HepG2 (cell line): ENCODE data around the gene NPHP1. TPM values are rescaled to one million over a fixed set of nuclear protein-coding genes. Genes with fewer than 3 reads are reported as not detected.

ENCODE experiments used
- AFF4 ChIP-seq: sonication (generic); formaldehyde crosslinking; IDR thresholded peaks from 2 replicates; pipeline ENCODE4 v1.4.0; 2020; ENCODE audit warnings: missing genetic modification reagents
- BCL6 ChIP-seq: IDR thresholded peaks from 2 replicates; pipeline ENCODE4 v1.6.1; 2016; ENCODE audit warnings: missing genetic modification reagents, missing compliant biosample characterization
- EP300 ChIP-seq, 3 experiments: sonication (generic) in 1 of 3; formaldehyde crosslinking in 1 of 3; IDR thresholded peaks; 2 replicates each; pipeline versions ENCODE4 v1.5.1 to v1.6.1; 2011 to 2020; ENCODE audit warnings: low read depth in 2 of 3, low read length in 2 of 3, borderline replicate concordance in 1 of 3, improper control_type of control experiment in 1 of 3, mild to moderate bottlenecking in 1 of 3, missing genetic modification reagents in 1 of 3, moderate library complexity in 1 of 3
- GABPB1 ChIP-seq: IDR thresholded peaks from 2 replicates; pipeline ENCODE4 v1.6.1; 2016; ENCODE audit warnings: mild to moderate bottlenecking, missing genetic modification reagents, moderate library complexity, missing compliant biosample characterization
- KAT8 ChIP-seq: IDR thresholded peaks from 2 replicates; pipeline ENCODE4 v1.6.1; 2016; ENCODE audit warnings: missing genetic modification reagents, missing compliant biosample characterization
- NBN ChIP-seq: fragments of 450-650 bp; conservative IDR thresholded peaks from 2 replicates; pipeline ENCODE4 v1.6.1; 2017
- NFIC ChIP-seq: IDR thresholded peaks from 2 replicates; pipeline ENCODE4 v1.6.1; 2012; ENCODE audit warnings: mild to moderate bottlenecking, low read length, inconsistent platforms
- NR1H2 ChIP-seq: sonication (generic); formaldehyde crosslinking; IDR thresholded peaks from 2 replicates; pipeline ENCODE4 v1.8.1; 2022; ENCODE audit warnings: low read depth, missing genetic modification reagents, borderline replicate concordance
- SAFB2 ChIP-seq: sonication (generic); formaldehyde crosslinking; IDR thresholded peaks from 2 replicates; pipeline ENCODE4 v1.5.1; 2020; ENCODE audit warnings: missing genetic modification reagents, low read depth, mild to moderate bottlenecking, borderline replicate concordance
- SRY ChIP-seq: sonication (generic); formaldehyde crosslinking; IDR thresholded peaks from 2 replicates; pipeline ENCODE4 v1.8.0; 2022; ENCODE audit warnings: mild to moderate bottlenecking, missing genetic modification reagents
- TAF15 ChIP-seq: fragments of 200-400 bp; formaldehyde crosslinking; IDR thresholded peaks from one replicate; pipeline ENCODE4 v1.6.1; 2018; ENCODE audit warnings: mild to moderate bottlenecking, low read depth, low read length; ENCODE audit not compliant: poor library complexity, severe bottlenecking
- THRA ChIP-seq: sonication (generic); formaldehyde crosslinking; IDR thresholded peaks from 2 replicates; pipeline ENCODE4 v1.4.0; 2020; ENCODE audit warnings: missing genetic modification reagents, borderline replicate concordance
- ZBTB34 ChIP-seq: sonication (generic); formaldehyde crosslinking; IDR thresholded peaks from 2 replicates; pipeline ENCODE4 v1.8.0; 2022; ENCODE audit warnings: mild to moderate bottlenecking, missing genetic modification reagents
- ZMYM4 ChIP-seq: sonication (generic); formaldehyde crosslinking; IDR thresholded peaks from 2 replicates; pipeline ENCODE4 v1.8.1; 2023; ENCODE audit warnings: mild to moderate bottlenecking, missing genetic modification reagents
- ZNF326 ChIP-seq: sonication (generic); formaldehyde crosslinking; IDR thresholded peaks from 2 replicates; pipeline ENCODE4 v1.4.0; 2020; ENCODE audit warnings: missing genetic modification reagents, borderline replicate concordance
- ZNF329 ChIP-seq: sonication (generic); formaldehyde crosslinking; IDR thresholded peaks from 2 replicates; pipeline ENCODE4 v1.9.0; 2021; ENCODE audit warnings: low read depth, mild to moderate bottlenecking, missing genetic modification reagents
- ZNF446 ChIP-seq: sonication (generic); formaldehyde crosslinking; IDR thresholded peaks from 2 replicates; pipeline ENCODE4 v1.5.0; 2020; ENCODE audit warnings: mild to moderate bottlenecking, missing genetic modification reagents
- ZNF513 ChIP-seq: sonication (generic); formaldehyde crosslinking; conservative IDR thresholded peaks from 2 replicates; pipeline ENCODE4 v1.5.0; 2020; ENCODE audit warnings: missing genetic modification reagents
- ZNF737 ChIP-seq: sonication (generic); formaldehyde crosslinking; IDR thresholded peaks from 2 replicates; pipeline ENCODE4 v1.5.0; 2020; ENCODE audit warnings: missing genetic modification reagents, mild to moderate bottlenecking, borderline replicate concordance
- polyA plus RNA-seq, 8 experiments: library from polyadenylated mRNA; depleted of rRNA in 3 of 8; stranded (reverse) in 7 of 8; unstranded in 1 of 8; fragments of >200 nt; fragmentation: Illumina TruSeq in 4 of 8; extraction: Trizol in 4 of 8; gene quantifications; 2 replicates each; pipeline versions ENCODE4 v1.2.1 to v1.2.3, GENCODE V29; 2011 to 2016; ENCODE audit warnings: low read depth in 4 of 8, missing spikeins in 1 of 8, mixed read lengths in 1 of 8; ENCODE audit not compliant: insufficient read depth in 1 of 8
- total RNA-seq, 5 experiments: library from RNA; depleted of rRNA; stranded (reverse); fragments of >200 nt; fragmentation: Illumina TruSeq; extraction: Trizol; gene quantifications; 2 replicates each; pipeline ENCODE4 v1.2.3, GENCODE V29; 2016; ENCODE audit warnings: low read depth in 1 of 5

NPHP1 gene
- total and polyA plus RNA-seq, 2 of the 13 experiments (the other 11 are each of a cell fraction or from before 2014, with no cell fraction given): 2.7 to 4.8 TPM

GRCh38 chr2:110204408-110205385 is at the start of gene NPHP1 (continued):
- TF ChIP-seq GABPB1 (CRISPR knock-in tag) (peak; percentile 90), ZMYM4 (peak; percentile 93), SRY (no peak), ZNF513 (CRISPR knock-in tag) (no peak), THRA (no peak; the same call in 1 of the 2 replicates), ZNF326 (0 out of 2 replicates have a peak, but pooled peaks have one; percentile 70), NFIC (no peak), BCL6 (CRISPR knock-in tag) (peak; percentile 41), EP300 (IDR thresholded peaks at IDR 0.05; ENCODE audit: low read depth in 2 of 2, low read length in 2 of 2) (peak in 1 of 2 experiments; percentile 33; a peak in 1 of 4 replicates), EP300 (CRISPR knock-in tag; IDR thresholded peaks at IDR 0.05; ENCODE audit: borderline replicate concordance) (no peak), NBN (no peak), ZBTB34 (peak; percentile 49; the same call in 1 of the 2 replicates), ZNF446 (CRISPR knock-in tag) (no peak), AFF4 (CRISPR knock-in tag) (no peak), TAF15 (peak; percentile 70), KAT8 (peak; percentile 99), SAFB2 (CRISPR knock-in tag) (no peak), NR1H2 (CRISPR knock-in tag) (no peak), ZNF329 (CRISPR knock-in tag) (0 out of 2 replicates have a peak, but pooled peaks have one; percentile 25), ZNF737 (CRISPR knock-in tag) (no peak)
